Measurements from ENCODE around the gene PTS. TPM values are rescaled to one million over a fixed set of nuclear protein-coding genes. Genes with fewer than 3 reads are reported as not detected.

The PTS gene
- total and polyA plus RNA-seq, 3 donors from 2014 or later, result 28.0 to 33.9 (median 30.1) TPM

- no peak for DNase-seq
- no peak overlapping the region for H3K27ac ChIP-seq
- no peaks in the 10 kb centered on the region for H3K4me1 ChIP-seq
- no peak overlapping the region for H3K4me3 ChIP-seq
- no peaks in the 10 kb centered on the region for H3K36me3 ChIP-seq (ENCODE audit: low read depth, missing control alignments)
- no peaks in the 10 kb centered on the region for H3K9me3 ChIP-seq
- WGBS, 2 donors, result 57 to 65% methylated on average over 5 of the region's 5 CpGs
- intact Hi-C loops (cut with DNase I; ENCODE audit: low total_unique reads), result no loop called here
- TF ChIP-seq, protein P1, sequence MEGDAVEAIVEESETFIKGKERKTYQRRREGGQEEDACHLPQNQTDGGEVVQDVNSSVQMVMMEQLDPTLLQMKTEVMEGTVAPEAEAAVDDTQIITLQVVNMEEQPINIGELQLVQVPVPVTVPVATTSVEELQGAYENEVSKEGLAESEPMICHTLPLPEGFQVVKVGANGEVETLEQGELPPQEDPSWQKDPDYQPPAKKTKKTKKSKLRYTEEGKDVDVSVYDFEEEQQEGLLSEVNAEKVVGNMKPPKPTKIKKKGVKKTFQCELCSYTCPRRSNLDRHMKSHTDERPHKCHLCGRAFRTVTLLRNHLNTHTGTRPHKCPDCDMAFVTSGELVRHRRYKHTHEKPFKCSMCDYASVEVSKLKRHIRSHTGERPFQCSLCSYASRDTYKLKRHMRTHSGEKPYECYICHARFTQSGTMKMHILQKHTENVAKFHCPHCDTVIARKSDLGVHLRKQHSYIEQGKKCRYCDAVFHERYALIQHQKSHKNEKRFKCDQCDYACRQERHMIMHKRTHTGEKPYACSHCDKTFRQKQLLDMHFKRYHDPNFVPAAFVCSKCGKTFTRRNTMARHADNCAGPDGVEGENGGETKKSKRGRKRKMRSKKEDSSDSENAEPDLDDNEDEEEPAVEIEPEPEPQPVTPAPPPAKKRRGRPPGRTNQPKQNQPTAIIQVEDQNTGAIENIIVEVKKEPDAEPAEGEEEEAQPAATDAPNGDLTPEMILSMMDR (IDR thresholded peaks at IDR 0.05), result no peak
- TF ChIP-seq POLR2A (IDR thresholded peaks at IDR 0.05), result no peak
- H3K27me3 ChIP-seq, result no peaks in the 10 kb centered on the region
These were observed 41.0 kb downstream of the PTS start for GRCh38 chr11:112267188-112267591.

GRCh38 chr11:112268406-112268805 is 42.2 kb downstream of the PTS start:
- DNase-seq, result no peak
- Histone ChIP-seq H3K36me3 (ENCODE audit: low read depth, missing control alignments) (no peaks in the 10 kb centered on the region), H3K27ac (no peak overlapping the region), H3K9me3 (no peaks in the 10 kb centered on the region), H3K4me1 (no peaks in the 10 kb centered on the region), H3K4me3 (no peak overlapping the region), H3K27me3 (no peaks in the 10 kb centered on the region)
- WGBS, 2 donors, result 84 to 88% methylated on average over 5 of the region's 5 CpGs
- intact Hi-C loops (cut with DNase I; ENCODE audit: low total_unique reads), result no loop called here
- TF ChIP-seq POLR2A (IDR thresholded peaks at IDR 0.05), result no peak
- TF ChIP-seq, protein P1 (IDR thresholded peaks at IDR 0.05), result no peak

- intact Hi-C loops (cut with DNase I; ENCODE audit: low total_unique reads), result no loop called here
- H3K27ac ChIP-seq, result no peak overlapping the region
These were observed 42.9 kb downstream of the PTS start for GRCh38 chr11:112269139-112269538.

GRCh38 chr11:112270551-112271180 is 44.4 kb downstream of the PTS start:
- H3K27ac ChIP-seq, result no peak overlapping the region
- intact Hi-C loops (cut with DNase I; ENCODE audit: low total_unique reads), result no loop called here
- no peak for TF ChIP-seq POLR2A (IDR thresholded peaks at IDR 0.05)
- TF ChIP-seq, protein P1 (IDR thresholded peaks at IDR 0.05), result no peak
- no peaks in the 10 kb centered on the region for H3K9me3 ChIP-seq
- no peaks in the 10 kb centered on the region for H3K36me3 ChIP-seq (ENCODE audit: low read depth, missing control alignments)
- no peaks in the 10 kb centered on the region for H3K4me1 ChIP-seq
- WGBS, 2 donors, result 71 to 81% methylated on average over 12 of the region's 12 CpGs
- H3K27me3 ChIP-seq, result no peaks in the 10 kb centered on the region
- DNase-seq, result no peak
- no peak overlapping the region for H3K4me3 ChIP-seq

More at GRCh38 chr11:112269139-112269538, 42.9 kb downstream of the PTS start:
- Histone ChIP-seq H3K4me1 (no peaks in the 10 kb centered on the region), H3K36me3 (ENCODE audit: low read depth, missing control alignments) (no peaks in the 10 kb centered on the region), H3K9me3 (no peaks in the 10 kb centered on the region), H3K27me3 (no peaks in the 10 kb centered on the region), H3K4me3 (no peak overlapping the region)
- 76 to 78% methylated on average over 6 of the region's 6 CpGs for WGBS, 2 donors
- DNase-seq, result no peak
- TF ChIP-seq POLR2A (IDR thresholded peaks at IDR 0.05), result no peak
- TF ChIP-seq, protein P1 (IDR thresholded peaks at IDR 0.05), result no peak

GRCh38 chr11:112271242-112271641 is 45.0 kb downstream of the PTS start:
- no peak for TF ChIP-seq POLR2A (IDR thresholded peaks at IDR 0.05)
- TF ChIP-seq, protein P1 (IDR thresholded peaks at IDR 0.05), result no peak
- intact Hi-C loops (cut with DNase I; ENCODE audit: low total_unique reads), result no loop called here
- Histone ChIP-seq H3K27me3 (no peaks in the 10 kb centered on the region), H3K27ac (no peak overlapping the region), H3K36me3 (ENCODE audit: low read depth, missing control alignments) (no peaks in the 10 kb centered on the region), H3K9me3 (no peaks in the 10 kb centered on the region), H3K4me1 (no peaks in the 10 kb centered on the region), H3K4me3 (no peak overlapping the region)
- WGBS, 2 donors, result 94 to 98% methylated on average over 4 of the region's 4 CpGs
- DNase-seq, result no peak
